GM21619 (cell line): Measurements from ENCODE around the gene CCDC91.
"Not testable (repeated sequence)": the region's sequence is repeated elsewhere in the genome, so short reads cannot be mapped to it uniquely, and the experiment has no call there.

Experiments used
- ATAC-seq: cut with Tn5 transposase; IDR thresholded peaks from one replicate; pipeline ENCODE4 v1.9.1; 2021; ENCODE audit not compliant: unreplicated experiment

The CCDC91 gene

GRCh38 chr12:28351414-28351813, 161.2 kb downstream of the CCDC91 start:
- no peak for ATAC-seq

GRCh38 chr12:28355161-28355560, 164.9 kb downstream of the CCDC91 start:
- ATAC-seq: no peak

DNA sequence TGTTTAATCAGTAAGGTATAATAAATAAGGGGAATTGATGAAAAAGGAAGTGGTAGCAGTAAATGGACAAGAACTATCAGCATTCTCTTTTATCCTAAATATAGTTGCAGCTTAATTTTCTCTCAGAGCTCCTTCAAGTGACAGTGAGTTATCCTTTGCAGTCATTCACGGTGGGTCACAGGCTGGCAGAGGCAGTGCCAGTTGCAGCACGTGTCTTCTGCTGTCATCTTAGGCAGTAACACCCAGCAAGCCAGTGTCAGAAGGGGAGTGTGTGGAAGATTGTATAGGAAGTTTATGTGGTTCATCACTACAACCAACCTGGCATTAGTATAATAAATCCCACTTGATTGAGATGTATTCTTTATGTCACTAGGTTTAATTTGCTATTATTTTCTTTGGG, 170.0 kb downstream of the CCDC91 start:
- no peak for ATAC-seq

- ATAC-seq: no peak
Measured at GRCh38 chr12:28367326-28367725, 177.1 kb downstream of the CCDC91 start.

- no peak for ATAC-seq
Measured at GRCh38 chr12:28367993-28368392, 177.7 kb downstream of the CCDC91 start.

- ATAC-seq: no peak
Measured at GRCh38 chr12:28369483-28369882, 179.2 kb downstream of the CCDC91 start.

DNA sequence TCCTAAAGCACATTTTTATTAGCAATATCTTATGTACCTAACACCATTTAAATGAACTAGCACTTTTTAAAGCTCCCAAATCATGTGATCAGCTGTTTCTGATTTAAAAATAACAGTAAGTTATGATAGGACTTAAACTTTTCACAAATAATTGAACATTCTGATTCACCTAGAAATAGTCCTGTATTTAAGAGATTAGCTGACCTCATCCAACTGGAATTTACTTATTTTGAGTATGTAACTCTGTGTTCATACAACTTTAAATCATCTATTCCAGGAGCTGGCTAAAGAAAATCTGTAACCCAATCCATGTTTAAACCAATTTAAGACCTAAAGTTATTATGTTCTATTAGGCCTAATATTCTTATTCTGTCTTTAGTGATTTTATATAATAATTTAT, 184.3 kb downstream of the CCDC91 start:
- ATAC-seq: no peak

DNA sequence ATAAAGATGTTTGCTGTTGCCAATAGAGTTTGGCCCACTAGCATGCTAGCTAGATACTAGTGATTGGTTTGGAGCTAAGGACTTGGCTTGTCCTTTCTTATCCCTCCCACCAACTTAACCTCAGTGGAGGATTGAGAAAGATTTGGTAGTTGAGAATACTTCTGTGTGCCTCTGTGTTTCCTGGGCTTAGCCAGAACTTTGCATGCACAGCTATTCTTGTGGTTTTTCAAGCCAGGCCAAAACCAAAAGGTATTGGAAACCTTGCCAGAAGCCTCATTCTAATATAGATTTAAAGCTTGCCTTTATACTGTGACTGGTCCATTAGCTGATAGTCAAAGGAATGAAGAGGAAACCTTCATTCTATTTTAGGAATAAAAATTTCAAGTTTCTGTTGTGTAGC, 188.5 kb downstream of the CCDC91 start:
- no peak for ATAC-seq

DNA sequence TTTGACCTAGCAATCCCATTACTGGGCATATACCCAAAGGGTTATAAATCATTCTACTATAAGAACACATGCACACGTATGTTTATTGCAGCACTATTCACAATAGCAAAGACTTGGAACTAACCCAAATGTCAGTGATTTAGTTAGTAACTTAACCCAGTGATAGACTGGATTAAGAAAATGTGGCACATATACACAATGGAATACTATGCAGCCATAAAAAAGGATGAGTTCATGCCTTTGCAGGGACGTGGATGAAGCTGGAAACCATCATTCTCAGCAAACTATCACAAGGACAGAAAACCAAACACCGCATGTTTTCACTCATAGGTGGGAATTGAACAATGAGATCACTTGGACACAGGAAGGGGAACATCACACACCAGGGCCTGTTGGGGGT, 189.5 kb downstream of the CCDC91 start:
- not testable (repeated sequence) for ATAC-seq

- ATAC-seq: no peak
Measured at GRCh38 chr12:28383368-28383767, 193.1 kb downstream of the CCDC91 start.

DNA sequence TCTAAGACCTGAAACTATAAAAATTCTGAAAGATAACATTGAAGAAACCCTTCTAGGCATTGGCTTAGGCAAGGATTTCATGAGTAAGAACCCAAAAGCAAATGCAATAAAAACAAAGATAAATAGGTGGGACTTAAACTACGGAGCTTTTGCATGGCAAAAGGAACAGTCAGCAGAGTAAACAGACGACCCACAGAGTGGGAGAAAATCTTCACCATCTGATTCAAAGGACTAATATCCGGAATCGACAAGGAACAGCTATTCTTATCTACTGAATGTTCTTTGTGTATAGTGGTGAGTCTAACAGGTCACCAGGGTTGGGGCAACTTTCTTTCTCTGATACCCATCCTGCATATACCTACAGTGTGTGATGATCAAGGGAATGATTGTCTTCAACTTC, 198.6 kb downstream of the CCDC91 start:
- no peak for ATAC-seq

DNA sequence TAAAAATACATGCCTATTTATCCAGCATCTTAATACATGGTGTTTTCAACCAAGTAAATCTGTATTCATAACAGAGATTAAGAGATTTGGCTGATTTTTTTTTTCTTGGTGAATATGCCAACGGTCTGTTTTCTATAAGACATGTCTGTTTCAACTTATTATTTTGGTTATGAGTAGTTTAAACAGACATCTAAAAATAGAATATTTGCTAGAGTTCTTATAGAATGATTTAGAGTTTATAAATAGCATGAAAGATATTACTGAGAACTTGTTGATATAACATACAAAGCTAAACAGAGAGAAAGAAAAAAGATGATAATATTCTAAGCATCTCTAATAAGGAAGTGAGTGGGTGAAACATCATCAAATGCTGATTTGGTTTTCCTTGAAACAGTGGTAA, 199.9 kb downstream of the CCDC91 start:
- no peak for ATAC-seq

DNA sequence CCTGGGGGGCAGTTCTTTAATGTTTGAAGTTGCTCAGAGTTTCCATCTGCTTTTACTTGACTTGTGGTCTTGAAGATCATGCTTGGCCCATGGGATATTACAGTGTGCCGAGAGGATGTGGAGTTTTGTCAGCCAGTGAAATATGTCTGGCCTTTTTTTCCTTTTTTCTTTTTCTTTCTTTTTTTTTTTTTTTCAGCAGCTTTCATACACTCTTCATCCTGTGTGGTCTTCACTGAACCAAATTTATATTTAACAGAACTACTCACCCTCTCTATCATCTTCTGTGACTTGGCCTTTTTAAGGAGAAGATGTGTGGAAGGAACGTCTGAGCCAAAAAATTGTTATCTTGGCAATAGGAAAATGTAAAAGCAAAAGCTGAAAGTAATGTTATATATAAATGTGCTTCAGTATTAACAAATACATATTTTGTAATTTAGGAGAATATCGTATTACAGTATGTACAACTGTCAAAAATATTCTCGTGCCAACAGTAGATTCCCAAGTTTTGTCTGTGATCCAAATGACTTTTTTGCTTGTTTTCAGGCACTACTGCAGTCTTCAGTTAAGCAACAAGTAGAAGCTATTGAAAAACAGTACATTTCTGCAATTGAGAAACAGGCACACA, 200.6 kb downstream of the CCDC91 start:
- ATAC-seq: no peak

- no peak for ATAC-seq
Measured at GRCh38 chr12:28409892-28410291, 219.6 kb downstream of the CCDC91 start.

DNA sequence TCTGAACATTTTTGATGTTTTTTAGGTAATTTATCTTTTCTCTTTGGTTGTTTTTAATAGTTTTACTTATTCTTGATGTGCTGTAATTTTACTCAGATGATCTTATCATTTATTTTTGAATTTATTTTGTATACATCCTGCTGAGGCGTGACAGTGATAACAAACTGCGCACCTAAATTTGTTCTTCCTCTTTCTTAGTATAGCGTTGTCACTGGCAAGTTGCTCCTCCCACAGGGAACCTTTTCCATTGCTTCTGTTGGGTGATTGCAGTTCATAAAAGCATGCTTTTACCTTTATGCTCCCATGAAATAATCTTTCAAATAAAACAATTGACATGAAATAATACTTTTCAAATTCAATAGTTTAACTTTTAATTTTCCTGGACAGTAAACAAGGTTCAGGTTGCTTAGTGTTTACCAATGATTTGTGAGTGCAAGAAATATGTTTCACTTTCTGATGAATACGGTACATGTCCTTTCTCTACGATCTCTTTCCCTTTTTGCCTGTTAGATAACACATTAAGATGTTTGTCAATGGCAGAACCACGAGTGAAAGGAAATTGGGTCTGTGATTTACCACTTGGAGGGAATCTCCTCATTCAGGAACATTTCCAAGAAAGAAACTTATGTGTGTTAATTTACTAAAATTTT, 223.3 kb downstream of the CCDC91 start:
- ATAC-seq: no peak

DNA sequence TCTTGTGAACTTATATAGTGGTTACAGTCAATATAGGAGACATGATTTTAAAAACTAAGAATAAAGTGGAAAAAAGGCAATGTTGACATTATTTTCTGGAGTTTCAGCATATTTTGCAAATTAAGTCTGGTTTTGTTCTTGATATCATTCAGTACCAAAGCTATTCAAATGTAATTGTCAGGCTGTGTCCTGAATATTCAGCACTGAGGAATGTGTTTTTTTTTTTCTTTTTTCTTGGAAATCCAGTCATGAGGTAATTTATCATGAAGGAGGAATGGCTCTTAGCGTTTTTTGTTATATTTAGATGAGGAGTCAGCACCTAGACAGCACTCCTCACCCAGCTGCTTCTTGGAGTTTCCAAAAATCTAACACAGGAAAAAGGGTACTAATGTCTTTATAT, 225.5 kb downstream of the CCDC91 start:
- ATAC-seq: no peak

DNA sequence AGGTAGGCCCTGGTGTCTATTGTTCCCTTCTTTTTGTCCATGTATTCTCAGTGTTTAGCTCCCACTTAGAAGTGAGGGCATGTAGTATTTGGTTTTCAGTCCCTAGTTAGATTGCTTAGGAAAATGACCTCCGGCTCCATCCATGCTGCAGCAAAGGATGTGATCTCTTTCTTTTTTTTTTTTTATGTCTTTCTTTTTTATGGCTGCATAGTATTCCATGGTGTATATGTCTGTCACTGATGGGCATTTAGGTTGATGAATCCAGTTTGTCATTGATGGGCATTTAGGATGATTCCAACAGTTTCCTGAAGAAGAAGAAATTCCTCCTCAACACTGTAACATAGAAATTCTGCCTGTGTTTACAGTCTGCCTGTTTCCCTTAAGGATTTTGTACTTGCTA, 231.1 kb downstream of the CCDC91 start:
- no peak for ATAC-seq

GRCh38 chr12:28424965-28425364, 234.7 kb downstream of the CCDC91 start:
- ATAC-seq: no peak

GRCh38 chr12:28425526-28425925, 235.3 kb downstream of the CCDC91 start:
- ATAC-seq: peak; percentile 72

DNA sequence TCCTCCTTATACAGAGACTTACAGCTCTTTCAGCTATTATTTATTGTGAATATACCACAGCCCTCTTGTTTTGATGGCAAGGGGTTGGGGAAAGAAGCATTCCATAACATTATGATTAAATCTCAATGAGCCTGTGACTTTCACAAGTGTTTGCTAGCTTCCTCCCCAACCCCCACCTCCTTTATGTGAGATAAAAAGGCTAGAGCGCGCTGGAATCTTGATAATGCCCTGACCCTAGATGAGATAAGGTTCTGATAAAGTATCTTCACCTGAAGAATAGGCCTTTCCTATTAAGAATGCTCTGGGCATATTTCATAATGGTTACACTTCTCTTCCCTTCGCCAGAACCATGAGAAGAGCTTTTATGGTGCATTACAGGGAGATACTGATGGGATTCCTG, 236.8 kb downstream of the CCDC91 start:
- no peak for ATAC-seq

- ATAC-seq: no peak
Measured at GRCh38 chr12:28440081-28440608, 249.9 kb downstream of the CCDC91 start.

DNA sequence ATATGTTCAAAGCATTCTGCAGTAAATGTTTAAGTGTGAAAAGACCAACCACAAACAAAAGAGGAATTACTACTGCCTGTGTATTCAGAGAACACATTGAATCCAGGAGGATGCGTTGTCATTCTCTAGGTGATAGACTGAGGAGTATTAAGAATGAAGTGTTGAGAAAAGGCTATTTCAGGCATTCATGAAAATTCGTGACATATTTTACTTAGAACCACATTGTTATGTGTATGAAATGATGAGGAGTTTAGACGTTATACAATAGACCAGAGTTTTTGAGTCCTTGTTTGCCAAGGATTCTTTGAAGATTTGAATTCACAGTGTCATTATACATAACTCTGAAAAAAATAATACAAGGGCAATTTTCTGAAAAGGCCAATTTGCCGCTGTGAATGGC, 251.8 kb downstream of the CCDC91 start:
- no peak for ATAC-seq

DNA sequence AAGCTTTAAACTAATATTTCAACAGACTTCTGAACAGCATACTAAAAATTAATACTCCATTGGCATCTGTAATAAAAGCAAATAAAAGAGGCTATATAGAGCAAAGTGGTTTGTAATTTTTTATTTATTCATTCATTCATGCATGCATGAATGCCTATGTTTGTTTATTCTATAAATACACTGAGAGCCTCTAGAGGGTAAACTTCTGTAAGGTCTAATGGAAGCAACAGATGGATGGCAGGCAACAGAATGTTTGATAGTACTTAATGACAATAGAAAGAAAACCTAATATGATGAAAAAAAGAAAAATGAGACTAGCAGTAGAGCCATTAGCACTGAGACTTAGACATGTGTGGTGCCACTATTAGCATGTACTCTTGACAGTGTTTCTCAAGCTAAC, 253.1 kb downstream of the CCDC91 start:
- ATAC-seq: no peak
